HS-5 (cell line): ENCODE measurements around the gene ID4.

Source experiments
- DNase-seq: peaks from one replicate; pipeline ENCODE4 v3.0.0-alpha.2; 2012; ENCODE audit warnings: low read depth

Gene ID4

GRCh38 chr6:19860235-19860877 lies 23.2 kb downstream of the ID4 start:
- DNase-seq: no peak

- DNase-seq: no peak
These were observed 27.1 kb downstream of the ID4 start for GRCh38 chr6:19864285-19864684.

GRCh38 chr6:19865178-19865577 lies 28.0 kb downstream of the ID4 start:
- DNase-seq: no peak

- no peak for DNase-seq
These were observed 29.2 kb downstream of the ID4 start for GRCh38 chr6:19866173-19866984.

- DNase-seq: no peak
These were observed 29.9 kb downstream of the ID4 start for GRCh38 chr6:19866985-19867627.

GRCh38 chr6:19869464-19869863 lies 32.3 kb downstream of the ID4 start:
- DNase-seq: no peak

- DNase-seq: no peak
These were observed 33.2 kb downstream of the ID4 start for GRCh38 chr6:19870322-19870721.

GRCh38 chr6:19873031-19873430 lies 35.9 kb downstream of the ID4 start:
- no peak for DNase-seq

- no peak for DNase-seq
These were observed 39.5 kb downstream of the ID4 start for GRCh38 chr6:19876672-19877071.

- DNase-seq: no peak
These were observed 42.5 kb downstream of the ID4 start for GRCh38 chr6:19879663-19880062.

- no peak for DNase-seq
These were observed 42.9 kb downstream of the ID4 start for GRCh38 chr6:19880066-19880465.

GRCh38 chr6:19891451-19891850 lies 54.3 kb downstream of the ID4 start:
- DNase-seq: no peak
